ENCODE measurements around the gene GGT6.

Gene GGT6

GRCh38 chr17:4556996-4557395 is 3.4 kb downstream of the GGT6 start:
- no peak overlapping the region for H3K4me3 ChIP-seq (ENCODE audit: low read length)

GRCh38 chr17:4555873-4556759 is 4.3 kb downstream of the GGT6 start:
- DNase-seq (ENCODE audit: low read depth, low spot score), result no peak
- peak overlapping the region; percentile 98 for H3K4me3 ChIP-seq (ENCODE audit: low read length)

More at GRCh38 chr17:4556996-4557395, 3.4 kb downstream of the GGT6 start:
- DNase-seq (ENCODE audit: low read depth, low spot score), result no peak

GRCh38 chr17:4554997-4555799 is 5.2 kb downstream of the GGT6 start, which contains the start of gene MYBBP1A:
TSS of gene MYBBP1A (minus strand) at chr17:4555384. CDS start at chr17:4555324, 60 bp downstream.
- peak within 1 kb of the TSS; percentile 98 for H3K4me3 ChIP-seq (ENCODE audit: low read length)
- peak; percentile 94 for DNase-seq (ENCODE audit: low read depth, low spot score)

GRCh38 chr17:4554441-4554996 is 5.9 kb downstream of the GGT6 start:
- peak overlapping the region; percentile 98 for H3K4me3 ChIP-seq (ENCODE audit: low read length)
- no peak for DNase-seq (ENCODE audit: low read depth, low spot score)

- H3K4me3 ChIP-seq (ENCODE audit: low read length), result peak overlapping the region; percentile 98
Observed at GRCh38 chr17:4553669-4554068, 6.7 kb downstream of the GGT6 start.

GRCh38 chr17:4551796-4552525 is 8.4 kb downstream of the GGT6 start:
- H3K4me3 ChIP-seq (ENCODE audit: low read length), result no peak overlapping the region
- no peak for DNase-seq (ENCODE audit: low read depth, low spot score)

More at GRCh38 chr17:4553669-4554068, 6.7 kb downstream of the GGT6 start:
- no peak for DNase-seq (ENCODE audit: low read depth, low spot score)

GRCh38 chr17:4551141-4551540 is 9.2 kb downstream of the GGT6 start:
- DNase-seq (ENCODE audit: low read depth, low spot score), result no peak

GRCh38 chr17:4550534-4551039 is 9.8 kb downstream of the GGT6 start:
- H3K4me3 ChIP-seq (ENCODE audit: low read length), result no peak overlapping the region
- no peak for DNase-seq (ENCODE audit: low read depth, low spot score)

More at GRCh38 chr17:4551141-4551540, 9.2 kb downstream of the GGT6 start:
- H3K4me3 ChIP-seq (ENCODE audit: low read length), result no peak overlapping the region

- no peak overlapping the region for H3K4me3 ChIP-seq (ENCODE audit: low read length)
- no peak for DNase-seq (ENCODE audit: low read depth, low spot score)
Observed at GRCh38 chr17:4549781-4550533, 10.4 kb downstream of the GGT6 start.

GRCh38 chr17:4548721-4549531 is 11.5 kb downstream of the GGT6 start:
- H3K4me3 ChIP-seq (ENCODE audit: low read length), result no peak overlapping the region
- DNase-seq (ENCODE audit: low read depth, low spot score), result no peak

- no peak for DNase-seq (ENCODE audit: low read depth, low spot score)
- no peak overlapping the region for H3K4me3 ChIP-seq (ENCODE audit: low read length)
Observed at GRCh38 chr17:4548061-4548461, 12.3 kb downstream of the GGT6 start.

GRCh38 chr17:4547118-4547906 is 13.1 kb downstream of the GGT6 start:
- no peak for DNase-seq (ENCODE audit: low read depth, low spot score)
- no peak overlapping the region for H3K4me3 ChIP-seq (ENCODE audit: low read length)

- H3K4me3 ChIP-seq (ENCODE audit: low read length), result no peak overlapping the region
- DNase-seq (ENCODE audit: low read depth, low spot score), result no peak
Observed at GRCh38 chr17:4545217-4545951, 15.0 kb downstream of the GGT6 start.

GRCh38 chr17:4544951-4545216 is 15.5 kb downstream of the GGT6 start:
- DNase-seq (ENCODE audit: low read depth, low spot score), result no peak
- no peak overlapping the region for H3K4me3 ChIP-seq (ENCODE audit: low read length)

GRCh38 chr17:4544135-4544950 is 16.0 kb downstream of the GGT6 start:
- DNase-seq (ENCODE audit: low read depth, low spot score), result no peak
- H3K4me3 ChIP-seq (ENCODE audit: low read length), result no peak overlapping the region

Data from Jurkat, Clone E6-1 (cell line).